Hepatocyte (in vitro differentiated cells): ENCODE results near the gene C10orf143. TPM values are rescaled to one million over a fixed set of nuclear protein-coding genes. Genes with fewer than 3 reads are reported as not detected.

ENCODE experiments used
- DNase-seq: peaks from one replicate; pipeline ENCODE4 v3.0.0-alpha.2; 2016; ENCODE audit warnings: low spot score
- H2AFZ ChIP-seq: fragments of 200-600 bp; sonication (generic); 2 replicates; pipeline ENCODE4 v1.6.0; 2016; ENCODE audit warnings: antibody characterized with exemption, mild to moderate bottlenecking
- H3K27ac ChIP-seq: fragments of 200-600 bp; sonication (generic); 2 replicates; pipeline ENCODE4 v1.5.1; 2016; ENCODE audit warnings: mild to moderate bottlenecking
- H3K27me3 ChIP-seq: fragments of 200-600 bp; sonication (generic); 2 replicates; pipeline ENCODE4 v1.6.1; 2016
- H3K36me3 ChIP-seq: fragments of 200-600 bp; sonication (generic); replicated peaks from 2 replicates; pipeline ENCODE4 v1.5.1; 2016; ENCODE audit warnings: low read depth; ENCODE audit not compliant: insufficient read depth
- H3K4me1 ChIP-seq: fragments of 200-600 bp; sonication (generic); 2 replicates; pipeline ENCODE4 v1.5.1; 2016; ENCODE audit warnings: mild to moderate bottlenecking, moderate library complexity; ENCODE audit not compliant: insufficient read depth
- H3K4me2 ChIP-seq: fragments of 200-600 bp; sonication (generic); 2 replicates; pipeline ENCODE4 v1.6.0; 2016
- H3K4me3 ChIP-seq: fragments of 200-600 bp; sonication (generic); 2 replicates; pipeline ENCODE4 v1.5.1; 2016; ENCODE audit warnings: mild to moderate bottlenecking
- H3K79me2 ChIP-seq: fragments of 200-600 bp; sonication (generic); 2 replicates; pipeline ENCODE4 v1.6.0; 2017; ENCODE audit warnings: mild to moderate bottlenecking
- H3K9me2 ChIP-seq: fragments of 200-600 bp; sonication (generic); replicated peaks from 2 replicates; pipeline ENCODE4 v1.6.0; 2017; ENCODE audit warnings: mild to moderate bottlenecking; ENCODE audit not compliant: insufficient read depth
- H3K9me3 ChIP-seq: fragments of 200-600 bp; sonication (generic); 2 replicates; pipeline ENCODE4 v1.5.1; 2016; ENCODE audit warnings: low read depth, mild to moderate bottlenecking
- H4K20me1 ChIP-seq: fragments of 200-600 bp; sonication (generic); 2 replicates; pipeline ENCODE4 v1.6.0; 2016; ENCODE audit warnings: mild to moderate bottlenecking; ENCODE audit not compliant: insufficient read depth, poor library complexity, severe bottlenecking
- CTCF ChIP-seq: fragments of 200-600 bp; sonication (generic); IDR thresholded peaks from 2 replicates; pipeline ENCODE4 v1.5.1; 2016; ENCODE audit warnings: antibody characterized with exemption, mild to moderate bottlenecking; ENCODE audit not compliant: poor library complexity
- EZH2 ChIP-seq: fragments of 200-600 bp; sonication (generic); IDR thresholded peaks from 2 replicates; pipeline ENCODE4 v1.6.1; 2016; ENCODE audit warnings: antibody characterized with exemption, mild to moderate bottlenecking, borderline replicate concordance
- EZH2phosphoT487 ChIP-seq: fragments of 200-600 bp; sonication (generic); IDR thresholded peaks from one replicate; pipeline ENCODE4 v1.6.1; 2018; ENCODE audit warnings: antibody characterized with exemption, mild to moderate bottlenecking, low read depth, moderate library complexity; ENCODE audit not compliant: unreplicated experiment, severe bottlenecking
- WGBS: methylation state at CpG from one replicate; pipeline ENCODE4 v1.1.6; 2016; ENCODE audit warnings: low lambda C conversion rate; ENCODE audit errors: missing lambda C conversion rate; 5-methylcytosine and 5-hydroxymethylcytosine counted together
- polyA plus RNA-seq: library from polyadenylated mRNA; unstranded; fragments of >200 nt; fragmentation: Nextera tagmentation; extraction: Ambion mirVana; gene quantifications from 2 replicates; pipeline ENCODE4 v1.2.1, GENCODE V29; 2016
- total RNA-seq: library from RNA; depleted of rRNA; stranded (reverse); fragments of >200 nt; gene quantifications from 2 replicates; pipeline ENCODE4 v1.2.3, GENCODE V29; 2014

Gene C10orf143
- total and polyA plus RNA-seq, 2 experiments from 2014 or later: 0.50 to 3.0 TPM

DNA sequence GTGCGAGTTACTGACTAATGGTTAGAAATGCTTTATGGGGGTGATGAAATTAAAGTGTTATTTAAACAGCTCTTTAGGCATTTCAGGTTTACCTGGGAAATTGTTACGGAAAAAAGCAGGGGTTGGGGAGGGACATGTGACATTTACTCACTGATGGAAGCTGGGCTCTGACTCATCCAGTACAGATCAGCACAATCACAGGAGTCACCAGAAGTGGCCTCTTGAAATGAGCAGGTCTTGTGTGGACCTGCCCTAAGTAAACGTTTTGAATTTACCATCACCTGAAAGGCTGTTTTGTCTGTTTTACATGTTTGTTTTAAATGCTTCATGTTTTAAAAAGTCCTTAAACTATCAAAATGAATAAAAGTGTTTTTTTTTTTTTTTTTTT, 27.8 kb upstream of the C10orf143 start:
- Histone ChIP-seq H3K79me2 (peaks cover 69% of the 10 kb centered on the region), H3K36me3 (no peaks in the 10 kb centered on the region), H3K27me3 (no peaks in the 10 kb centered on the region), H3K9me2 (no peaks in the 10 kb centered on the region), H2AFZ (no peak overlapping the region), H3K4me2 (peak overlapping the region; percentile 92), H4K20me1 (peaks cover 39% of the 10 kb centered on the region), H3K27ac (peak overlapping the region; percentile 90), H3K9me3 (no peaks in the 10 kb centered on the region), H3K4me1 (peaks cover 15% of the 10 kb centered on the region), H3K4me3 (peak overlapping the region; percentile 4)
- WGBS: 34% methylated on average over 3 of the region's 3 CpGs
- no peak for TF ChIP-seq EZH2phosphoT487
- TF ChIP-seq CTCF: no peak
- DNase-seq: peak; percentile 85

DNA sequence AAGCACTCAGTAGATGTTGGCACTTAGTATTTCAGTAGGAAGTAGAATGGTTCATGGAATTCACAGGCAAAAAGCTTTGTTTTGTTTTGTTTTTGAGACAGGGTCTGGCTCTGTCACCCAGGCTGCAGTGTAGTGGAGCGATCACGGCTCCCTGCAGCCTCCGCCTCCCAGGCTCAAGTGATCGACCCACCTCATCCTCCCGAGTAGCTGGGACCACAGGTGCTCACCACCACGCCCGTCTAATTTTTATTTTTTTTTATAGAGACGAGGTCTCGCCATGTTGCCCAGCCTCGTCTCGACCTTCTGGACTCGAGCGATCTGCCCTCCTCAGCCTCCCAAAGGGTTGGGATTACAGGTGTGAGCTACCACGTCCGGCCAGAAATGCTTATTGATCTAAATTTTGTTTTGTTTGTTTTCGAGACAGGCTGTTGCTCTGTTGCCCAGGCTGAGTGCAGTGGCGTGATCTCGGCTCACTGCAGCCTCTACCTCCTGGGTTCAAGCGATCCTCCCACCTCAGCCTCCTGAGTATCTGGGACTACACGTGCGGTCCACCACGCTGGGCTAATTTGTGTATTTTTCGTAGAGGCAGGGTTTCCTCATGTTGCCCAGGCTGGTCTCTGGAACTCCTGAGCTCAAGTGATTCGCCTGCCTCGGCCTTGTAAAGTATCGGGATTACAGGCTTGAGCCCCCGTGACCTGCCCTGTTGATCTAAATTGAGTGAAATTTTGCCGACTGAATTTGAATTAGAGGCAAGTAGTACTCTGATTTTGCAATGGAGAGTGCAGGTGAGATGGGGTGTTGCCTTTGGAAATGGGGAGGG, 27.2 kb upstream of the C10orf143 start:
- TF ChIP-seq EZH2 (no peak), EZH2phosphoT487 (no peak), CTCF (no peak)
- H3K4me2 ChIP-seq: peak overlapping the region; percentile 92
- H3K4me3 ChIP-seq: peak overlapping the region; percentile 87
- H4K20me1 ChIP-seq: peaks cover 33% of the 10 kb centered on the region
- H2AFZ ChIP-seq: no peak overlapping the region
- H3K9me3 ChIP-seq: no peaks in the 10 kb centered on the region
- peaks cover 15% of the 10 kb centered on the region for H3K4me1 ChIP-seq
- H3K79me2 ChIP-seq: peaks cover 63% of the 10 kb centered on the region
- peak; percentile 30 for DNase-seq
- peak overlapping the region; percentile 90 for H3K27ac ChIP-seq
- no peaks in the 10 kb centered on the region for H3K9me2 ChIP-seq
- no peaks in the 10 kb centered on the region for H3K27me3 ChIP-seq
- no peaks in the 10 kb centered on the region for H3K36me3 ChIP-seq
- 88% methylated on average over 28 of the region's 28 CpGs for WGBS

GRCh38 chr10:130137090-130137448, 26.4 kb upstream of the C10orf143 start:
- no peak for TF ChIP-seq EZH2phosphoT487
- no peak for TF ChIP-seq EZH2
- TF ChIP-seq CTCF: no peak
- Histone ChIP-seq H3K36me3 (no peaks in the 10 kb centered on the region), H4K20me1 (peaks cover 27% of the 10 kb centered on the region), H3K4me2 (peak overlapping the region; percentile 92), H3K4me3 (peak overlapping the region; percentile 87), H3K4me1 (peaks cover 15% of the 10 kb centered on the region), H3K27me3 (no peaks in the 10 kb centered on the region), H3K9me2 (no peaks in the 10 kb centered on the region), H3K27ac (peak overlapping the region; percentile 90), H3K9me3 (no peaks in the 10 kb centered on the region), H2AFZ (peak overlapping the region; percentile 59), H3K79me2 (peaks cover 55% of the 10 kb centered on the region)
- peak; percentile 68 for DNase-seq
- WGBS: 1% methylated on average over 10 of the region's 10 CpGs
